K562 (cell line): ENCODE measurements around the gene LMCD1. TPM values are rescaled to one million over a fixed set of nuclear protein-coding genes. Genes with fewer than 3 reads are reported as not detected.

ENCODE experiments used
- ATAC-seq: fragments of 200-7000 bp; cut with Tn5 transposase; 3 replicates; pipeline ENCODE4 v1.9.1; 2020; ENCODE audit warnings: moderate library complexity
- BruUV-seq: library from RNA; stranded (reverse); fragments of 400-500 nt; replicated peaks from 2 replicates; lab custom pipeline; 2021; lab: Mats Ljungman, UMichigan
- CTCF ChIA-PET: fragments of 300-600 bp; formaldehyde crosslinking; extraction: SDS; loops from one replicate; lab custom pipeline; 2021; ENCODE audit warnings: low intra/inter-chr PET ratio; lab: Yijun Ruan, JAX
- POLR2A ChIA-PET: fragments of 300-600, 350-650 bp; sonication (Branson Sonifier 250); formaldehyde crosslinking; extraction: SDS; loops from one replicate; lab custom pipeline; 2021; ENCODE audit warnings: antibody characterized with exemption, inconsistent platforms; lab: Yijun Ruan, JAX
- DNase-seq, 4 experiments: peaks; one replicate each; pipeline versions ENCODE4 v3.0.0 to v3.0.0-alpha.2; 2011 to 2018; ENCODE audit warnings: low spot score in 3 of 4, mixed read lengths in 3 of 4; ENCODE audit errors: extremely low read depth in 1 of 4
- FAIRE-seq: peaks from 2 replicates; lab custom pipeline; 2011; peaks lifted over from hg19 to GRCh38; lab: Jason Lieb, UNC
- H2AFZ ChIP-seq: 2 replicates; pipeline ENCODE4 v1.6.0; 2011; ENCODE audit warnings: low read depth, low read length, control low read depth, inconsistent platforms
- H3K27ac ChIP-seq: fragments of 200-600 bp; 3 replicates; pipeline ENCODE4 v1.8.0; 2011; ENCODE audit warnings: low read depth, mild to moderate bottlenecking, control low read depth, inconsistent platforms, low read length, moderate library complexity, mixed read lengths; ENCODE audit errors: extremely low read depth
- H3K27me3 ChIP-seq, 2 experiments: fragments of 300-600 bp in 1 of 2; 2 replicates in 1 of 2; 3 replicates in 1 of 2; pipeline versions ENCODE4 v1.6.0 to v1.8.0; 2011; ENCODE audit warnings: inconsistent platforms in 2 of 2, low read length in 2 of 2, mild to moderate bottlenecking in 1 of 2, mixed read lengths in 1 of 2, moderate library complexity in 1 of 2; ENCODE audit not compliant: control insufficient read depth in 2 of 2, insufficient read depth in 2 of 2
- H3K36me3 ChIP-seq: fragments of 300-600 bp; 3 replicates; pipeline ENCODE4 v1.8.0; 2011; ENCODE audit warnings: mild to moderate bottlenecking, low read length, inconsistent platforms; ENCODE audit not compliant: control insufficient read depth, insufficient read depth
- H3K4me1 ChIP-seq, 2 experiments: fragments of 200-600 bp in 1 of 2; replicated peaks in 1 of 2; 2 replicates in 1 of 2; 3 replicates in 1 of 2; pipeline versions ENCODE4 v1.5.1 to v1.8.0; 2011; ENCODE audit warnings: inconsistent platforms in 2 of 2, low read length in 2 of 2, mild to moderate bottlenecking in 1 of 2, mixed read lengths in 1 of 2, moderate library complexity in 1 of 2; ENCODE audit not compliant: control insufficient read depth in 2 of 2, insufficient read depth in 2 of 2
- H3K4me2 ChIP-seq: 2 replicates; pipeline ENCODE4 v1.6.1; 2011; ENCODE audit warnings: low read length, control low read depth, inconsistent platforms, mixed read lengths; ENCODE audit not compliant: insufficient read depth
- H3K4me3 ChIP-seq: fragments of 200-600 bp; sonication (generic), shearing (Covaris generic); 2 replicates; pipeline ENCODE4 v1.5.1; 2016; ENCODE audit warnings: control low read depth, inconsistent platforms
- H3K79me2 ChIP-seq: fragments of 200-600 bp; 3 replicates; pipeline ENCODE4 v1.8.0; 2011; ENCODE audit warnings: low read length, inconsistent platforms; ENCODE audit not compliant: control insufficient read depth, insufficient read depth
- H3K9ac ChIP-seq, 2 experiments: 2 replicates each; pipeline versions ENCODE4 v1.6.0 to v1.6.1; 2011; ENCODE audit warnings: low read depth in 2 of 2, low read length in 2 of 2, control low read depth in 1 of 2, inconsistent platforms in 1 of 2, mild to moderate bottlenecking in 1 of 2, mixed read lengths in 1 of 2; ENCODE audit not compliant: insufficient read depth in 1 of 2
- H3K9me1 ChIP-seq: one replicate; pipeline ENCODE4 v1.6.0; 2011; ENCODE audit warnings: inconsistent platforms, mild to moderate bottlenecking, low read length, moderate library complexity; ENCODE audit not compliant: control insufficient read depth, insufficient read depth
- H3K9me3 ChIP-seq: replicated peaks from 2 replicates; pipeline ENCODE4 v1.5.1; 2011; ENCODE audit warnings: low read depth, low read length, inconsistent platforms; ENCODE audit not compliant: control insufficient read depth, insufficient read depth
- H4K20me1 ChIP-seq: replicated peaks from 2 replicates; pipeline ENCODE4 v1.6.1; 2011; ENCODE audit warnings: low read length, inconsistent platforms, mixed read lengths; ENCODE audit not compliant: control insufficient read depth, insufficient read depth
- C11orf30 ChIP-seq: fragments of 450-650 bp; IDR thresholded peaks from 2 replicates; pipeline ENCODE4 v1.6.1; 2016; ENCODE audit warnings: low read depth, mild to moderate bottlenecking
- CEBPZ ChIP-seq: fragments of 150-350 bp; IDR thresholded peaks from 2 replicates; pipeline ENCODE4 v1.6.1; 2014; ENCODE audit warnings: low read depth, mild to moderate bottlenecking, low read length, borderline replicate concordance
- GTF2B ChIP-seq: IDR thresholded peaks from 2 replicates; pipeline ENCODE4 v1.6.1; 2011; ENCODE audit not compliant: insufficient read length; ENCODE audit errors: extremely low read depth
- KAT7 ChIP-seq: sonication (generic); formaldehyde crosslinking; IDR thresholded peaks from 2 replicates; pipeline ENCODE4 v1.8.0; 2022; ENCODE audit warnings: missing genetic modification reagents, mild to moderate bottlenecking, borderline replicate concordance
- KDM4B ChIP-seq, 2 experiments: fragments of 450-650 bp in 1 of 2; sonication (generic) in 1 of 2; IDR thresholded peaks; 2 replicates each; pipeline ENCODE4 v1.6.1; 2016 to 2017; ENCODE audit warnings: borderline replicate concordance in 2 of 2, antibody characterized with exemption in 1 of 2, low read depth in 1 of 2, mild to moderate bottlenecking in 1 of 2
- MECOM ChIP-seq: fragments of 250-450 bp; sonication (Bioruptor Pico); IDR thresholded peaks from 2 replicates; pipeline ENCODE4 v1.8.0; 2022; ENCODE audit warnings: inconsistent platforms
- NRF1 ChIP-seq, 2 experiments: fragments of 450-650 bp; IDR thresholded peaks in 1 of 2; conservative IDR thresholded peaks in 1 of 2; 2 replicates each; pipeline ENCODE4 v1.6.1; 2014; ENCODE audit warnings: mild to moderate bottlenecking in 2 of 2
- SMAD4 ChIP-seq: fragments of 250-450 bp; sonication (Bioruptor Pico); conservative IDR thresholded peaks from 2 replicates; pipeline ENCODE4 v1.8.0; 2021; ENCODE audit warnings: inconsistent platforms, mild to moderate bottlenecking, moderate library complexity
- SMARCA4 ChIP-seq: fragments of 450-650 bp; IDR thresholded peaks from 2 replicates; pipeline ENCODE4 v1.6.1; 2016
- TAF15 ChIP-seq: fragments of 200-400 bp; formaldehyde crosslinking; IDR thresholded peaks from 2 replicates; pipeline ENCODE4 v1.6.1; 2017; ENCODE audit warnings: mild to moderate bottlenecking, low read depth, low read length, moderate library complexity
- TCF7 ChIP-seq: sonication (generic); IDR thresholded peaks from 2 replicates; pipeline ENCODE4 v1.6.1; 2016; ENCODE audit warnings: antibody characterized with exemption, borderline replicate concordance
- ZBTB34 ChIP-seq: fragments of 250-450 bp; sonication (Bioruptor Pico); IDR thresholded peaks from 2 replicates; pipeline ENCODE4 v1.8.0; 2021; ENCODE audit warnings: mild to moderate bottlenecking, moderate library complexity
- ZNF134 ChIP-seq: fragments of 250-450 bp; sonication (Bioruptor Pico); conservative IDR thresholded peaks from 2 replicates; pipeline ENCODE4 v1.4.0; 2020
- ZNF143 ChIP-seq: sonication (generic); formaldehyde crosslinking; IDR thresholded peaks from 2 replicates; pipeline ENCODE4 v1.9.0; 2022; ENCODE audit warnings: mild to moderate bottlenecking, missing genetic modification reagents
- ZNF23 ChIP-seq: fragments of 250-450 bp; sonication (Bioruptor Pico); IDR thresholded peaks from 2 replicates; pipeline ENCODE4 v1.4.0; 2020; ENCODE audit warnings: mild to moderate bottlenecking
- ZNF583 ChIP-seq: fragments of 250-450 bp; sonication (Bioruptor Pico); IDR thresholded peaks from 2 replicates; pipeline ENCODE4 v1.4.0; 2020
- ZSCAN29 ChIP-seq: fragments of 450-650 bp; IDR thresholded peaks from 2 replicates; pipeline ENCODE4 v1.6.1; 2017
- WGBS: fragments of 100-300 bp; shearing (Covaris generic); methylation state at CpG from one replicate; pipeline ENCODE4 v1.1.6; 2016; ENCODE audit warnings: low coverage, mixed read lengths; ENCODE audit not compliant: insufficient coverage; ENCODE audit errors: missing lambda C conversion rate; 5-methylcytosine and 5-hydroxymethylcytosine counted together
- in situ Hi-C: fragments of 300-500 bp; cut with MboI; formaldehyde crosslinking; loops from 4 replicates; pipeline ENCODE4 v1.15.0; 2018; ENCODE audit warnings: inconsistent platforms, mixed read lengths
- intact Hi-C: fragments of 100-400 bp; cut with micrococcal nuclease; formaldehyde crosslinking; loops from 2 replicates; pipeline ENCODE4 v1.14.2; 2022
- polyA plus RNA-seq, 8 experiments: library from polyadenylated mRNA; depleted of rRNA in 4 of 8; stranded (reverse) in 5 of 8; unstranded in 3 of 8; fragments of >200 nt; fragmentation: Nextera tagmentation in 2 of 8; fragmentation: Illumina TruSeq in 1 of 8; extraction: Ambion mirVana in 2 of 8; extraction: Trizol in 1 of 8; gene quantifications; 2 replicates each; pipeline versions ENCODE4 v1.2.1 to v1.2.3, GENCODE V29; 2011 to 2014; ENCODE audit warnings: inconsistent platforms in 1 of 8, missing spikeins in 1 of 8
- total RNA-seq, 7 experiments: library from RNA; depleted of rRNA in 6 of 7; stranded (reverse); fragments of >200 nt in 6 of 7; fragmentation: Illumina TruSeq in 2 of 7; extraction: Trizol in 2 of 7; gene quantifications; 2 replicates each; pipeline versions ENCODE4 v1.2.1 to v1.2.3, GENCODE V29; 2011 to 2021; ENCODE audit warnings: low replicate concordance in 1 of 7

Gene LMCD1
- total and polyA plus RNA-seq, 9 of the 15 experiments (the other 6 are each of a cell fraction or from before 2014, with no cell fraction given), result 0.60 TPM; not detected in 8

- DNase-seq (no peak), ATAC-seq (no peak), FAIRE-seq (no peak)
- no peak overlapping the region for H3K4me3 ChIP-seq
- in situ Hi-C loops, result no loop called here
- H3K79me2 ChIP-seq, result no peaks in the 10 kb centered on the region
- POLR2A ChIA-PET, result interaction anchor here (1.9 kb wide), 1 partner anchor 13 kb away, joined by 5 read pairs; no protein-coding TSS in a partner anchor
- H3K4me1 ChIP-seq, result no peaks in the 10 kb centered on the region
- H3K9ac ChIP-seq, result no peak overlapping the region
- 0% methylated on average over 9 of the region's 9 CpGs for WGBS
- intact Hi-C loops, result no loop called here
- no peaks in the 10 kb centered on the region for H3K9me1 ChIP-seq
- no peaks in the 10 kb centered on the region for H3K36me3 ChIP-seq
- no peaks in the 10 kb centered on the region for H3K9me3 ChIP-seq
- BruUV-seq, result no TSS peak
- 0 out of 5 replicates have a peak, but pooled peaks cover 0 to 10% of the 10 kb centered on the region in 2 experiments for H3K27me3 ChIP-seq
- H4K20me1 ChIP-seq, result no peaks in the 10 kb centered on the region
- no peak overlapping the region for H3K4me2 ChIP-seq
- H3K27ac ChIP-seq, result no peak overlapping the region
- H2AFZ ChIP-seq, result no peak overlapping the region
- CTCF ChIA-PET, result no interaction called here
- TF ChIP-seq TCF7, result no peak
- no peak for TF ChIP-seq NRF1 (conservative IDR thresholded peaks at IDR 0.05 in 1 of 2, IDR thresholded peaks at IDR 0.05 in 1 of 2)
- no peak for TF ChIP-seq TAF15
- TF ChIP-seq ZNF134 (CRISPR knock-in tag), result no peak
- no peak for TF ChIP-seq C11orf30
- TF ChIP-seq ZSCAN29, result no peak
- TF ChIP-seq ZNF143 (CRISPR knock-in tag), result no peak
- no peak for TF ChIP-seq ZNF583
- no peak for TF ChIP-seq MECOM (CRISPR knock-in tag)
- TF ChIP-seq SMAD4, result no peak
- no peak for TF ChIP-seq ZBTB34 (CRISPR knock-in tag)
- TF ChIP-seq KDM4B (IDR thresholded peaks at IDR 0.05; ENCODE audit: borderline replicate concordance in 2 of 2, low read depth in 1 of 2), result no peak
- no peak for TF ChIP-seq KAT7 (CRISPR knock-in tag)
- no peak for TF ChIP-seq CEBPZ
- TF ChIP-seq GTF2B, result no peak
- TF ChIP-seq ZNF23 (CRISPR knock-in tag), result no peak
- TF ChIP-seq SMARCA4, result no peak
Measured at GRCh38 chr3:8491271-8492144, 10.1 kb upstream of the LMCD1 start.
